Measurements from ENCODE around the gene MYZAP. TPM values are rescaled to one million over a fixed set of nuclear protein-coding genes. Genes with fewer than 3 reads are reported as not detected.

Gene MYZAP
- total RNA-seq, 1 experiment from 2014 or later, result 6.4 TPM

DNA sequence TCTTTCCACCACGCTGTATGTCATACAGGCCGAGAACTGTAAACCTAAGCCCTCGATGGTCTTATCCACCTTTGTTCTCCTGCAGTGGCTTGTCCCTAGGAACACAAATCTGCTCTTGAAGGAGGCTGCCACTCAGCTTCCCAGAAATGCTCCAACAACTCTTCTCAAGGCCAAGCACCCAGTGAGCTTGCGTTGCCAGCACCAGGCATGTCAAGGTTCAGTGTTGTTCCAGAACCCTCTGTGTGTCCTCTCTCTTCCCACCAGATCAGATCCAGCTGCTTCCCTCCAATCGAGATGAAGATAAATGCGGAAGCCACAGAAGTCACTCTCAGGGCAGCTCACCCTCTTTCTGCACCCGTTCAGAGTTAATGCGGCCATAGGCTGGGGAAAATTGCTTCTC lies 11.3 kb upstream of the MYZAP start:
- Mint-ChIP-seq H3K27me3 (ENCODE audit: insufficient read depth, unreplicated experiment) (no peaks in the 10 kb centered on the region), H3K4me1 (ENCODE audit: low read depth, unreplicated experiment) (peaks cover 43% of the 10 kb centered on the region), H3K4me3 (ENCODE audit: unreplicated experiment) (no peak overlapping the region), H3K27ac (ENCODE audit: unreplicated experiment) (peak overlapping the region; percentile 83), H3K9me3 (ENCODE audit: unreplicated experiment) (peaks cover 16% of the 10 kb centered on the region), H3K36me3 (ENCODE audit: insufficient read depth, unreplicated experiment) (peaks cover 4% of the 10 kb centered on the region)
- BruUV-seq (replicated peaks), result no TSS peak
- POLR2A ChIA-PET, result interaction anchor here (0.7 kb wide), 1 partner anchor 18 kb away, joined by 4 read pairs; no protein-coding TSS in a partner anchor
- no peaks in the 10 kb centered on the region for H3K36me3 ChIP-seq (ENCODE audit: control insufficient read depth, insufficient read depth, low read length)
- CTCF ChIA-PET, result interaction anchor here (1.0 to 1.1 kb wide), 3 partner anchors 29 to 171 kb away, joined by 3 read pairs; no protein-coding TSS in a partner anchor
- no peak for DNase-seq
- H3K4me3 ChIP-seq (ENCODE audit: low read depth, low read length), result no peak overlapping the region
- peaks cover 23% of the 10 kb centered on the region for H3K9me3 ChIP-seq
- TF ChIP-seq, protein P1, sequence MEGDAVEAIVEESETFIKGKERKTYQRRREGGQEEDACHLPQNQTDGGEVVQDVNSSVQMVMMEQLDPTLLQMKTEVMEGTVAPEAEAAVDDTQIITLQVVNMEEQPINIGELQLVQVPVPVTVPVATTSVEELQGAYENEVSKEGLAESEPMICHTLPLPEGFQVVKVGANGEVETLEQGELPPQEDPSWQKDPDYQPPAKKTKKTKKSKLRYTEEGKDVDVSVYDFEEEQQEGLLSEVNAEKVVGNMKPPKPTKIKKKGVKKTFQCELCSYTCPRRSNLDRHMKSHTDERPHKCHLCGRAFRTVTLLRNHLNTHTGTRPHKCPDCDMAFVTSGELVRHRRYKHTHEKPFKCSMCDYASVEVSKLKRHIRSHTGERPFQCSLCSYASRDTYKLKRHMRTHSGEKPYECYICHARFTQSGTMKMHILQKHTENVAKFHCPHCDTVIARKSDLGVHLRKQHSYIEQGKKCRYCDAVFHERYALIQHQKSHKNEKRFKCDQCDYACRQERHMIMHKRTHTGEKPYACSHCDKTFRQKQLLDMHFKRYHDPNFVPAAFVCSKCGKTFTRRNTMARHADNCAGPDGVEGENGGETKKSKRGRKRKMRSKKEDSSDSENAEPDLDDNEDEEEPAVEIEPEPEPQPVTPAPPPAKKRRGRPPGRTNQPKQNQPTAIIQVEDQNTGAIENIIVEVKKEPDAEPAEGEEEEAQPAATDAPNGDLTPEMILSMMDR (IDR thresholded peaks at IDR 0.05; ENCODE audit: insufficient read depth in 1 of 2, low read depth in 1 of 2, low read length in 1 of 2, severe bottlenecking in 1 of 2, unreplicated experiment in 1 of 2), result no peak
- peaks cover 49% of the 10 kb centered on the region for H3K4me1 ChIP-seq
- no peaks in the 10 kb centered on the region for H3K27me3 ChIP-seq (replicated peaks; ENCODE audit: control insufficient read depth, insufficient read depth, low read length)
- intact Hi-C loops (cut with micrococcal nuclease; ENCODE audit: unreplicated experiment), result no loop called here

DNA sequence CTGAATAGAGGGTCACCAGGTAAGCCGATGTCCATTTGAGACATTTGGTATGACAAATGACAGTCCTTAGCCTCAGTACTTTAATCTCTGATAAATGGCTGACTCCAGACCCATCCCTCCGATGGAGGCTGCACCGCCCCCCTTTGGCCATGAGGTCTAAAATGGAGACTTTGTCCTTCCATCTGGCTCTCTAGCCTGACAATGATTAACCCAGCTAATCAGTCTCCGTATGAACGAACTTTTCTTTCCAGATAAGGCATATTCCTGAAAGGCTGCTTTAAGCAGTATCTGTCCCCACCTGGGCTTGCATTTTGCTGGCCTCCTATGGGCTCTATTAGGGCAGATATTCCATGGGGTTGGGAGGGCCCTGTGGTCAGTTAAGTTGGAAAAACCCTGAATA lies 10.8 kb upstream of the MYZAP start:
- CTCF ChIA-PET, result interaction anchor here (1.0 to 1.1 kb wide), 3 partner anchors 29 to 170 kb away, joined by 3 read pairs; no protein-coding TSS in a partner anchor
- Mint-ChIP-seq H3K27me3 (ENCODE audit: insufficient read depth, unreplicated experiment) (no peaks in the 10 kb centered on the region), H3K4me3 (ENCODE audit: unreplicated experiment) (peak overlapping the region; percentile 13), H3K36me3 (ENCODE audit: insufficient read depth, unreplicated experiment) (peaks cover 4% of the 10 kb centered on the region), H3K4me1 (ENCODE audit: low read depth, unreplicated experiment) (peaks cover 43% of the 10 kb centered on the region), H3K27ac (ENCODE audit: unreplicated experiment) (peak overlapping the region; percentile 83), H3K9me3 (ENCODE audit: unreplicated experiment) (peaks cover 16% of the 10 kb centered on the region)
- POLR2A ChIA-PET, result interaction anchor here (0.7 kb wide), 1 partner anchor 18 kb away, joined by 4 read pairs; no protein-coding TSS in a partner anchor
- Histone ChIP-seq H3K27me3 (replicated peaks; ENCODE audit: control insufficient read depth, insufficient read depth, low read length) (no peaks in the 10 kb centered on the region), H3K4me3 (ENCODE audit: low read depth, low read length) (no peak overlapping the region), H3K36me3 (ENCODE audit: control insufficient read depth, insufficient read depth, low read length) (no peaks in the 10 kb centered on the region), H3K4me1 (peaks cover 49% of the 10 kb centered on the region), H3K9me3 (peaks cover 23% of the 10 kb centered on the region)
- TF ChIP-seq, protein P1 (IDR thresholded peaks at IDR 0.05; ENCODE audit: insufficient read depth in 1 of 2, low read depth in 1 of 2, low read length in 1 of 2, severe bottlenecking in 1 of 2, unreplicated experiment in 1 of 2), result no peak
- DNase-seq, result peak; percentile 58 to 72
- no TSS peak for BruUV-seq (replicated peaks)
- intact Hi-C loops (cut with micrococcal nuclease; ENCODE audit: unreplicated experiment), result no loop called here

DNA sequence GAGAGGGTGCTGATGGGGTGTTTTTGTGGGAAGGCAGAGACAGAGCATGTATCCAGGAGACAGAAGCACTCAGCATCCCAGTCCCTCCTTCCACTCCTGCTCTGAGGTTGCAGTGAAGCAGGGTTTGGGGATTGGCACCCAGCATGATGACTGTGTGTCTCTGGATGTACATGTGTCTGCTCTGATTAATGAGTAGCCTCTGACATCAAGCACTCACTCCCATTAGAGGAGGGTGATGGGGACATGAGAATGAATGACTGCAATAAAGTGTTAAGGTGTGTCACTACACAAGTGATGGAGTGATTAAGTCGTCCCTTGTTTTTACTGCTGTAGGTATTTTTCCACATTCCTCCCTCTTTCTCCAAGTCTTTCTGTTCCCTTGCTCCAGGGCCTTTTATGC lies 9.6 kb upstream of the MYZAP start:
- CTCF ChIA-PET, result no interaction called here
- Histone ChIP-seq H3K36me3 (ENCODE audit: control insufficient read depth, insufficient read depth, low read length) (no peaks in the 10 kb centered on the region), H3K4me3 (ENCODE audit: low read depth, low read length) (no peak overlapping the region), H3K27me3 (replicated peaks; ENCODE audit: control insufficient read depth, insufficient read depth, low read length) (no peaks in the 10 kb centered on the region), H3K4me1 (peaks cover 49% of the 10 kb centered on the region), H3K9me3 (peaks cover 23% of the 10 kb centered on the region)
- DNase-seq, result no peak
- no TSS peak for BruUV-seq (replicated peaks)
- no peak overlapping the region for H3K27ac Mint-ChIP-seq (ENCODE audit: unreplicated experiment)
- peaks cover 4% of the 10 kb centered on the region for H3K36me3 Mint-ChIP-seq (ENCODE audit: insufficient read depth, unreplicated experiment)
- intact Hi-C loops (cut with micrococcal nuclease; ENCODE audit: unreplicated experiment), result no loop called here
- peaks cover 16% of the 10 kb centered on the region for H3K9me3 Mint-ChIP-seq (ENCODE audit: unreplicated experiment)
- H3K4me1 Mint-ChIP-seq (ENCODE audit: low read depth, unreplicated experiment), result peaks cover 43% of the 10 kb centered on the region
- H3K27me3 Mint-ChIP-seq (ENCODE audit: insufficient read depth, unreplicated experiment), result no peaks in the 10 kb centered on the region
- POLR2A ChIA-PET, result no interaction called here
- TF ChIP-seq, protein P1 (IDR thresholded peaks at IDR 0.05; ENCODE audit: insufficient read depth in 1 of 2, low read depth in 1 of 2, low read length in 1 of 2, severe bottlenecking in 1 of 2, unreplicated experiment in 1 of 2), result no peak
- H3K4me3 Mint-ChIP-seq (ENCODE audit: unreplicated experiment), result no peak overlapping the region
